CD4-positive, alpha-beta T cell treated with Interleukin-17A for 4 hours (primary cell): ENCODE measurements around the gene MRE11.

Source experiments
- DNase-seq: peaks from one replicate; pipeline ENCODE4 v3.0.0-alpha.2; 2020; ENCODE audit warnings: mixed read lengths

Gene MRE11

GRCh38 chr11:94504689-94505293 lies 11.1 kb upstream of the MRE11 start:
- no peak for DNase-seq

GRCh38 chr11:94501522-94501921 lies 7.9 kb upstream of the MRE11 start:
- DNase-seq = no peak

DNA sequence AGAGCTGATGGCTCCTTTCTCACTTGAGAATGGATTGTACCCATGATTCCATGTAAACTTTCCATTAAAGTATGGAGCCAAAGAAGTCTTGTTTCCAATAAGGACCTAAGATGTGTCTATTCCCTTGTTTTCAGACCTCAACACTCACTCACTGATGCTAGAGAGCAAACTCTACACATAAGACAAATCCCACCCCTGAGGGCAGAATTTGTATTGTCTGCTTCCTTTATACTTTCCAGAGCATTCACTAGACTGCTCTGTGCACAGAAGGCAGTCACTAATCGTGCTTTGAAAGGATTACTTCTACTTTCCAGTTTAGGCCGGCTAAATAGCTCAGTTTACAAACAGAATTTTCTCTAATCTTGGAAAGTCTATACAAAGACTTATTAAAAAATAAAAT lies 6.5 kb upstream of the MRE11 start:
- no peak for DNase-seq

- DNase-seq = no peak
Observed at GRCh38 chr11:94494126-94494680, 559 bp upstream of the MRE11 start.

GRCh38 chr11:94486068-94486467 lies 7.6 kb downstream of the MRE11 start:
- DNase-seq = no peak

DNA sequence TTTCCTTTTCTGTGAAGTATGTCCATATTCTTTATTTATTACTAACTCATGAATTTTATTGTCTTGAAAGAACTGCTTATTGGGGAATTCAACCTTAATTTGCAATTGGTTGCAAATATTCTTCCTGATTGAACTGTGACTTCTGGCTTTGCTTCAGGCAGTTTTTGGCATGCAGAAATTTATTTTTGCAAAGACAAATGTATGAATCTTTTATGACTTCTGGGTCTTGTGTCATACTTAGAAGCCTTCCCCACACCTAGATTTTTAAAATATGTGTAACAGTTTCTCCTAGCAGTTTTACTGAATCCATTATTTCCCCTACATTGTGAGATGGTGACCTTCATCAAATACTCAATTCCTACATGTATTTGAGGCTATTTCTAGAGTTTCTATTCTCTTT lies 12.3 kb downstream of the MRE11 start:
- DNase-seq = no peak

- no peak for DNase-seq
Observed at GRCh38 chr11:94477624-94478023, 16.0 kb downstream of the MRE11 start.

GRCh38 chr11:94472916-94473799 lies 20.5 kb downstream of the MRE11 start:
- DNase-seq = no peak

- no peak for DNase-seq
Observed at GRCh38 chr11:94469416-94469815, 24.2 kb downstream of the MRE11 start.

GRCh38 chr11:94459576-94459975 lies 34.1 kb downstream of the MRE11 start:
- DNase-seq = no peak

GRCh38 chr11:94457118-94458029 lies 36.3 kb downstream of the MRE11 start:
- no peak for DNase-seq

GRCh38 chr11:94455861-94456260 lies 37.8 kb downstream of the MRE11 start:
- DNase-seq = no peak

DNA sequence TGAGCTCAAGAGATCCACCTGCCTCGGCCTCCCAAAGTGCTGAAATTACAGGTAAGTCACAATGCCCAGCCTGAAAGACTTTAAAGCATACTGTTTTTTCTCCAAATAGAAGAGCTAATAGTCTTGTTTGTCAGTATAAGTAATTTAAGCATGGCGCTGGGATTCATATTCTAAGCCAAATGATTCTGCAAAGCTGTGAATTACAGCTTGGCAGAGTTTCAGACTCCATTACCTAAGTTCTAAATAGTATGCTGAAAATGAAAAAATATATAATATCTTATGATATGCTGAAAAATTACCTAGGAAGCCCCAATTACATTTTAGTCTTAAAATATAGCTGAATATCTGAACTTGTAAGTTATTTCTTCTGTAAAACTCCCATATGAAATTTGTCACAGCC lies 39.3 kb downstream of the MRE11 start:
- DNase-seq = no peak

DNA sequence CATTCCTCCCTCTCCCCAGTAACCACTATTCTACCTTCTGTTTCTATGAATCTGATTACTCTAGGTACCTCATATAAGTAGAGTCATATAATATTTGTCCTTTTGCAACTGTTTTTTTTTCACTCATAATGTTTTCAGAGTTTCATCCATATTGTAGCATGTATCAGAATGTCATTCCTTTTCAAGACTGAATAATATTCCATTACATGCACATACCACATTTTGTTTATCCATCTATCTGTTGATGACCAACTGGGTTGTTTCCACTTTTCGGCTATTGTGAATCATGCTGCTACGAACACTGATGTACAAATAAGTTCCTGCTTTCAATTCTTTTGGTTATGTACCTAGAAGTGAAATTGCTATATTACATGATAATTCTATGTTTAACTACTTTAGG lies 40.7 kb downstream of the MRE11 start:
- DNase-seq = no peak

DNA sequence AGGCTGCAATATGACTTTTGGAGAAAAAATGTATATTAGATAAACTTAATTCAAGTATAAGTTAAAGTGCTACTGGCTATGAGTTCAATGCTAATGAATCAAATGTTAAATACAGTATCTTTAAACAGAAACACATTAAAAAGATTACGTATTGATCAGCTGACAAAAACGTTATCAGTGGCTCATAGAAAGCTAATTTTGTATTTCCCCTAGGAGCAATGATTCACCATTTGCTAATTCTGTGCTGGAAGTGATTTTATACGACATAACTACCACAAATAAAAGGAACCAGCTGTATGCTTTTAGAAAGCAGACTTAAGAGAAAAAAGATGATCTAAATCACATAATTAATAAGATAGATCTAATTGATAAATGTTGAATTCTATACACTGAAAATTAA lies 43.6 kb downstream of the MRE11 start:
- no peak for DNase-seq

- no peak for DNase-seq
Observed at GRCh38 chr11:94449437-94449836, 44.2 kb downstream of the MRE11 start.

DNA sequence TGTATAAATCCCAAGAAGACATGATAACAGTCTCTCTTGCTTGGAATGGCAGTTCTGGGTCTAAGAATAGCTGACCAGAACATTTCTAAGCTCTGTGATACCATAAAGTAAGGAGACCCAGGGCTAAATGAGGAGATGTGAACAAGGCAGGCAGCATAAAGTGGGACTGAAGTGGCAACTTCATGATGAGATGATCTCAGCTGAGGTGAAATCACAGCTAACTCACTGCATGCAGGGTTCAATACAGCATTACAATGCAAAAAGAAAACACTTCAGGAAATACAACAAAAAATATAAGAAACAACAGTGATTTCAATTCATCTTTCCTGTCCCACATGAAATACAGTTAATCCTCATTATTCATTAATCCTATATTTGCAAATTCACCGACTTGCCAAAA lies 44.6 kb downstream of the MRE11 start:
- no peak for DNase-seq

DNA sequence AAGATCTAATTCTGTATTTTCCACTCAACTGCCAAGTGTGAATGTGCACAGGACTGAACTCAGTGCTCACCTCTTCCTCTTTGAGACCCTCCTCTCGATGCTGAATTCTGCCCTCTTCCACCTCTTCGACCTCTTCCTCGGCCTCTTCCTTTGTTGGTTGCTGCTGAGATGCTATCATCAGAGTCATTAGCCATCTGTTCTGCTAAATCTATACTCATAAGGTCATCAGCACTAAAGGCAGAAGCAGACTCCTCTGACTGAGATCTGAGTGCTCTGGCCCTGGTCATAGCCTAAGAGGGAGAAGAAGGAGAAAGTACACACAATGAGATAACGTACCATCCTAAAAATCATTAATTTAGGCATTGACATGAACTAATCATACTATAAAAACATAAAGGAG lies 46.5 kb downstream of the MRE11 start:
- DNase-seq = no peak

GRCh38 chr11:94445641-94446040 lies 48.0 kb downstream of the MRE11 start:
- DNase-seq = no peak

DNA sequence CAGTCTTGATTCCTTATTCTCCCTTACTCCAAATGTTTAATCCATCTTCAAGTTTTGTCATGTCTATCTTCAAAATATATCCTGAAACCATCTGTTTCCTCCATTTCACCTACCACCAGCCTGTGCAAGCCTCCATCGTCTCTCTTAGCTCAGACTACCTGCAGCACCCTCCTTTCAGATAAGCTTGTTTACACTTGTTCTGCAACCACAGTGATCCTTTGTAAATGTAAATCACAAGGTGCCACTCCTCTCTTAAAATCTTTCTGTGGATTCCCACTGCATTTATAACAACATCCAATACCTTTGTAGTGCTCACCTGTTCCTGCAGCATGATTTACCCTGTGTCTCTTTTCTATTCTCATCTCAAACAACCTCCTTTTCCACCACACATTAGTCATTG lies 60.6 kb downstream of the MRE11 start:
- DNase-seq = no peak

GRCh38 chr11:94424662-94425061 lies 69.0 kb downstream of the MRE11 start:
- DNase-seq = no peak

DNA sequence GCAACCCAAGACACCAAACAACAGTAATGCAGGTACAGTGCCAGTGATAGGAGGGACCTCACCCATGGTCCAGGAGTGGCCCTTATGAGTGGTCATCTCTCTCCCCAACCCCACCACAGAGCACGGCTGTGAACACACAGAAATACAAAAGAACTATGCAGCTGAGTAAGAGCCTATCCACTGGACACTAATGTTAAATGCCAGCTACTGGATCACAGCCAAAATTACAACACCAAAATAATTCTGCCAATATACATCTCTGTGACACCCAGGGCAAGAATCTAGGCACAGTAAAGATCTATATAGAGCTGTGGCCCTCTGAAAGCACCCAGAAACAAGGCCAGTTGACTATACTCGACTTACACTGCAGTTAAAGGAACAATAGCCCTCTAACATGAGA lies 69.6 kb downstream of the MRE11 start:
- no peak for DNase-seq

- no peak for DNase-seq
Observed at GRCh38 chr11:94423507-94423906, 70.1 kb downstream of the MRE11 start.
